HG02884 (cell line): ENCODE results near the gene MAP3K13.
"Not testable (repeated sequence)": the region's sequence is repeated elsewhere in the genome, so short reads cannot be mapped to it uniquely, and the experiment has no call there.

Experiments
- ATAC-seq: cut with Tn5 transposase; IDR thresholded peaks from one replicate; pipeline ENCODE4 v1.9.1; 2021; ENCODE audit warnings: mild to moderate bottlenecking, moderate library complexity; ENCODE audit not compliant: unreplicated experiment

Gene MAP3K13

GRCh38 chr3:185340751-185341150 lies 22.2 kb upstream of the MAP3K13 start:
- no peak for ATAC-seq

GRCh38 chr3:185341616-185342458 lies 21.1 kb upstream of the MAP3K13 start:
- ATAC-seq = no peak

- no peak for ATAC-seq
Measured at GRCh38 chr3:185342459-185343174, 20.3 kb upstream of the MAP3K13 start.

DNA sequence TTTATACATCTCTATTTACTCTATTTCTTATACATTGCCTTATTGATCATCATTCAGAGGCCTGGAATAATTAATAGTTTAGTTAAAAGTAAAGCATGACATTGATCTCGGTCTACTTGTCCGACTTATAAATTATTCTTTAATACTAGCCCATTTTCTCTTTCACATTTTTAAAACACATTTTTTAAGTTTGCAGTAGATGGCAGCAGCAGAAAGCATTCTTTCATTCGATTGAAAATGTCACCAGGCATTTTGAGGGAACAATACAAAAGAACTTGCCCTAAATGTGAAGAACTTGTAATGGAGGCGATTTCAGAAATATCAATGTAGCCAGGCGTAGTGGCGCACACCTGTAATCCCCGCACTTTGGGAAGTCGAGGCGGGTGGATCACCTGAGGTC lies 15.5 kb upstream of the MAP3K13 start:
- ATAC-seq = no peak

DNA sequence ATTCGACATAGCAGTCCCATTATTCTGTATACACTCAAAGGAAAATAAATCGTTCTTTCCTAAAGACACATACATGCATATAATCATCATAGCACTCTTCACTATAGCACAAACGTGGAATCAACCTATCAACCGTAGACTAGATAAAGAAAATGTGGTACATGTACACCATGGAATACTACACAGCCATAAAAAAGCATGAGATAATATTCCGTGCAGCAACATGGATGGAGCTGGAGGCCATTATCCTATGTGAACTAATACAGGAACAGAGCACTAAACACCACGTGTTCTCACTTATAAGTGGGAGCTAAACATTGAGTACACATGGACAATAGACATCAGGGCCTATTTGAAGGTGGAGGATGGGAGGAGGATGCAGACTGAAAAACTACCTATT lies 12.1 kb upstream of the MAP3K13 start:
- ATAC-seq = no peak

DNA sequence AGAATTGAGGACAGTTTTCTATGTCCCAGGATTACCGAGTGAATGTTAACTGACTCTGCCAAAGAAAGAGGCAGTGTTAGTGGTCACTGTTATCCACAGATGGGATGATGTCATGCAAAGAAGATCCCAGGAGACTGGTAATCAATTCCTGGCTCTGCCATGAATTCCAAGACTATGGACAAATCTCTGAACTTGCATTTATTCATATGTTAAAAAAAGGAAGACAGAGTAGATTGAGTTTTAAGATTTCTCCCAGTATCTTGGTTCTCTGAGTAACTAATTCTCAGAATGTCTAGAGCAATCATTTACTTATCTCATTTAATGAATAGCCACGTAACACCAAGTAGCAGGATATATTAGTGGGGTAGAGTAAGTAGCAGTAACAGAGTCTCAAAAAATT lies 11.5 kb upstream of the MAP3K13 start:
- ATAC-seq = no peak

DNA sequence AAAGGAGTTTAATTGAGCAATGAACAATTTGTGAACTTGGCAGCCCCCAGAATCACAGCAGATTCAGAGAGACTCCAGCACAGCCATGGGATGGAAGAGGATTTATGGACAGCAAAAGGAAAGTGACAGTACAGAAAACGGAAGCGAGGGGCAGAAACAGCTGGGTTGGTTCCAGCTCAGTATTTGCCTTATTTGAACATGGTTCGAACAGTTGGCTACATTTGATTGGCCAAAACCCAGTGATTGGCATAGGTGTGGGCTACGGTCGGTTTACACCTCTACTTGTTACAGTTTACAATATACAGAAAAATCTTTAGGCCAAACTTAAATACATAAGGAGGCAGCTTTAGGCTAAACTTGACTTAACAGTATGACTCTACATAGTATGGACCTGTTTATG lies 9.7 kb upstream of the MAP3K13 start:
- no peak for ATAC-seq

GRCh38 chr3:185353823-185354614 lies 8.9 kb upstream of the MAP3K13 start:
- ATAC-seq = peak; percentile 98

GRCh38 chr3:185356499-185356898 lies 6.4 kb upstream of the MAP3K13 start:
- no peak for ATAC-seq

DNA sequence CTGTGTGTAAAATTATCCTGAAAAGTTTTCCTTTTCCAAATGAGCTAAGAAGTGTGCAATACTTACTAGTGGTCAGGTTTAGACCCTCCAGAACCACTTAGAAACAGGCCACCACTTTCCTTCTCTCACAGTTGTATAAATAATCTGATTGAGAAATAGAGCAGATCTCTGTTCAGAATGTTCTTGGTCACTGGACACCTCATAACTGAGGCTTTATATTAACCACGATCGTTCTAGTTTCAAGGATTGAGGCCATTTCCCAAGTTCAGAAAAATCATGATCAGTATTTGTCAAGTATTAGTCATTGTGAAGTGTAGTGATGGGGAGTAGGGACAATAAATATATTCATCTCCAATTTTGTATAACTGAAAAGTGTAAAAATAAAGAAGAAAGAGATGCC lies 1.0 kb upstream of the MAP3K13 start:
- no peak for ATAC-seq

- no peak for ATAC-seq
Measured at GRCh38 chr3:185363662-185364203, 797 bp downstream of the MAP3K13 start.

DNA sequence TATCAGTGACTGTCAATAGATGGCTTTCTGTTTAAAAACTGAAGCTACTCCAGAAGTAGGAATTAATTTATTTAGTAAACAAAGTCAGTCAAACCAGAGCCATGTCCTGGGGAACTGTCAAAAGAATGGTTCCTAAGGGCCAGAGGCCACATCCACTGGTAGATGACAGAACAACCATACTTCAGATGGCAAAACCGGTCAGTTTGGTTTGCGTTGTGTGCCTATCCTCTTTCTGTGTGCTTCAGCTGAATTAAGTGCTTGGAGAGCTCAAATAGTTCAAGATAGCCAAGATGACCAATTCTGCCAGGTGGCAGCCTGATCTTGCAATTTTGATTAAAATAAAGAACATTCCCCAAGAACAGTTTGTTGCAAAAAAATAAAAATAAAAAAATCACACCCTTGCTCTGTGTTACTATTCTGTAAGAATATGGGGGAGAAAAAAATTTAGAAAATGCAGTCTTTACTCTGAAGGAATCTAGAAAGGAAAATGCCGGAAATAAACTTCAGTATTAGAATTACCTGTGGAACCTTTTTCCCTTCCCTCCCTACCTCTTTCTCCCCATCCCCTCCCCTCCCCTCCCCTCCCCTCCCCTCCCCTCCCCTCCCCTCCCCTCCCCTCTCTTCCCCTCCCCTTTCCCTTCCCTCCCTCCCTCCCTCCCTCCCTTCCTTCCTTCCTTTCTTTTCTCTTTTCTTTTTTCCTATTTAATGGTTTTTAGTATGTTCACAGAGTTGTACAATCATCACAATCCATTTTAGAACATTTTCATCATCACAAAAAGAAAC lies 2.5 kb downstream of the MAP3K13 start:
- no peak for ATAC-seq

GRCh38 chr3:185366074-185366335 lies 3.1 kb downstream of the MAP3K13 start:
- ATAC-seq = no peak

DNA sequence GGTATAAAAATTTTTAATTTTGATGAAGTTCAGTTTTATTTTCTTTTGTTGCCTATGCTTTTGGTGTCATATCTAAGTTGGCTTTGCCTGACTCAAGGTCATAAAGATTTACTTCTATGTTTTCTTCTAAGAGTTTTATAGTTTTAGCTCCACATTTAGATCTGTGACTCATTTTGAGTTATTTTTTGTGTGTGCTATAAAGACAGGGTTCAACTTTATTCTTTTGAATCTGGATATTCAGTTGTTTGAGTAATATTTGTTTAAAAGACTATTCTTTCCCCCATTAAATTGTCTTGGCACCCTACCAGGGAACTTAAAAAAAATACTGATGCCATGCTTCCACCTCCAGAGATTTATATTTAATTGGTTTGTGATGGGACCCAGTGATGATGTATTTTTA lies 4.0 kb downstream of the MAP3K13 start:
- no peak for ATAC-seq

DNA sequence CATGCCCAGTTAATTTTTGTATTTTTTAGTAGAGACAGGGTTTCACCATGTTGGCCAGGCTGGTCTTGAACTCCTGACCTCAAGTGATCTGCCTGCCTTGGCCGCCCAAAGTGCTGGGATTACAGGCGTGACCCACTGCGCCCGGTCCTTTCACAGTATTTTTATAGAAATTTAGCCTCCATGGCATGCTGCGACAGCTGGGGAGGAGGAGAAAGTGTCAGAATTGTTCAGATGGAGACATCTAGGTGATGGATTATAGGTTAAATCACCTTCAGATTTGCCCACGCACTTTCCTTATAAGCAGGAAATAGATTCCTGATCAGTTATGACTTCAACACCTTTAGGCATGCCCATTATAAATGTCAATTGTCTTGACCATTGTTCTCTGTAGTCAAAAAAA lies 7.4 kb downstream of the MAP3K13 start:
- not testable (repeated sequence) for ATAC-seq

- no peak for ATAC-seq
Measured at GRCh38 chr3:185371306-185372074, 8.6 kb downstream of the MAP3K13 start.

GRCh38 chr3:185381320-185382058 lies 18.6 kb downstream of the MAP3K13 start:
- no peak for ATAC-seq

DNA sequence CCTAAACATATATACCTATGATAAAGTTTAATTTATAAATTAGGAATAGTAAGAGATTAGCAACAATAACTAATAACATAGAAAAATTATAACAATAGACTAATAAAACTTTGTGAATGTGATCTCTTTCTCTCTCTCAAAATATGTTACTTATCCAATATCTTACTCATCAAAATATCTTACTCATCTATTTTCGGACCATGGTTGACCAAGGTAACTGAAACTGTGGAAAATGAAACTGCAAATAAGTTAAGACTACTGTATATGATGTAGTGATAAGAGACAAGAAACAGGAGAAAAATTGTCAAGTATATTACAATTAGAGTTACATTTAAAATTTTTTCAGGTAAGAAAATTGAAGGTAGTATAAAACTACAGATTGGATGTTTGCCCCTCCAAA lies 19.2 kb downstream of the MAP3K13 start:
- no peak for ATAC-seq

DNA sequence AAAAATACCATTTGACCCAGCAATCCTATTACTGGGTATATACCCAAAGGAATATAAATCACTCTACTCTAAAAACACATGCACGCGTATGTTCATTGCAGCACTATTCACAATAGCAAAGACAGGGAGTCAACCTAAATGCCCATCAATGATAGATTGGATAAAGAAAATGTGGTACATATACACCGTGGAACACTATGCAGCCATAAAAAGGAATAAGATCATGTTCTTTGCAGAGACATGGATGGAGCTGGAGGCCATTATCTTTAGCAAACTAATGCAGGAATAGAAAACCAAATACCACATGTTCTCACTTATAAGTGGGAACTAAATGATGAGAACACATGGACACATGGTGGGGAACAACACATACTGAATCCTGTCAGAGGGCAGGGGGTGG lies 23.6 kb downstream of the MAP3K13 start:
- not testable (repeated sequence) for ATAC-seq
